ENCODE data around the gene RNF141.
A peak's percentile ranks its signal among the peaks of the same experiment; 100 is the strongest.

Gene RNF141

DNA sequence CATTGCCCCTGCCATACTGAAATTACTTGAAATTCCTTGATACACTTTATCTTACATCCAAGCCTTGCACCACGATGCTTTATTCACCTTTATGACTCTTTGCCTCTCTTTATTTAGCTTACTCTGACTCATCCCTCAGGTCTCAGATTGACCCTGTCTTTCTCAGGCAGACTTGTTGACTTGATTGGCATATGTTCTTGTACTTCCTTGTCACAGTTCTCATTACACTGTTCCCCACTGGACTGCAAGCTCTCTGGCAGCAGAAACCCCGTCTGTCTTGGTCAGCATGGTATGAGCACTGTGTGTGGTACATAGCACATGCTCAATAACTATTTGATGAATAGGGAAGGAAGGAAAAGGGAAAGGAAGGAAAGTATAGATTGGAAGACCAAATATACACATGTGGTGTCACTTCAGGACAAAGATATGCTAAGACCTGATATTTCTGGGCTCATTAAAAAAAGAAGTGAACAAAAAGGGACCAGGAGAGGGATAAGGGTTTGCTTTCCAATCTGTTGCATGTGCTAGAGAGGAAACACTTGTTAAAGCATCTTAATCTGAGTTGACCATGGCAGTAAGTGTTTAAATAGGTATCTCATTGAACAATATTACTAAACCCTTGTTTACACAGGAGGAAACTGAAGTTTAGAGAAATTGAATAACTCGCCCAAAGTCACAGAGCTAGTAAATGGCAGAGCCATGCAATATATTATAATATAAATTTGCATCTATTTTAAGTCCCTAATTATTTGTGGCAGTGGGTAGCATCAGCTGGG lies 20.2 kb upstream of the RNF141 start:
- DNase-seq (ENCODE audit: low spot score) = no peak

DNA sequence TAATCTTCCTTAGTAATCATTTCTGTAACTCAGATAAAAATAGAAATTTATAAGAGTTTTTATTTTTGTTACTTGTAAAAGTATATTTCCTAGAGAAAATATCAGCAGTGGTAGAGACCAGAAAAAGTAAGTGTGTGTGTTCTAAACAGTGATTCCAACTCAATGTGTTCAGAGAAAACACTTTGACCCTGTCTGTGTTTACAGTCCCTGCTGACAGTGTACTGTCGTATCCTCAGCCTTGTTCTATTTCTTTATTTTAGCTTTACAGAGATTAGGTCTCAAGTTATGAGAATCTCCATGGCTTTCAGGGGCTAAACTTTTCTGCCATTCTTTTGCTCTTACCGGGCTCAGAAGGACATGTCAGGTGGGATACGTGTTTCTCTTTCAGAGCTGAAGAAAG lies 17.3 kb upstream of the RNF141 start:
- no peak for DNase-seq (ENCODE audit: low spot score)

DNA sequence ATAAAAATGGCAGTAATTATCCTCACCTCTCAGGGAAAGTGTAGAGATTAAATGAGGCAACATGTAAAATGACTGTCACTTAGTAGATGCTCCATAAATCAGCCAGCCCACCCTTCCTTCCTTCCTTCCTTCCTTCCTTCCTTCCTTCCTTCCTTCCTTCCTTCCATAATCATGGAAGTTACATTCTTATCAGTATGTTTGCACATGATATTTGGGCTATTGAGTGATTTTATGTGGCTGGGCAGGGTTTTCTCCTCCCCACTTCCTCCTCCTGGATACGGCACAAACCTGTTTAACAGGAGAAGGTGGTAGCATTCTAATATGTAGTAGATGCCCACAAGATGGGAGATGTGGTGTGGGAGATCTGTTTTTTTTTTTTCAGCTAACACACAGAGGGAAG lies 15.6 kb upstream of the RNF141 start:
- no peak for DNase-seq (ENCODE audit: low spot score)

DNA sequence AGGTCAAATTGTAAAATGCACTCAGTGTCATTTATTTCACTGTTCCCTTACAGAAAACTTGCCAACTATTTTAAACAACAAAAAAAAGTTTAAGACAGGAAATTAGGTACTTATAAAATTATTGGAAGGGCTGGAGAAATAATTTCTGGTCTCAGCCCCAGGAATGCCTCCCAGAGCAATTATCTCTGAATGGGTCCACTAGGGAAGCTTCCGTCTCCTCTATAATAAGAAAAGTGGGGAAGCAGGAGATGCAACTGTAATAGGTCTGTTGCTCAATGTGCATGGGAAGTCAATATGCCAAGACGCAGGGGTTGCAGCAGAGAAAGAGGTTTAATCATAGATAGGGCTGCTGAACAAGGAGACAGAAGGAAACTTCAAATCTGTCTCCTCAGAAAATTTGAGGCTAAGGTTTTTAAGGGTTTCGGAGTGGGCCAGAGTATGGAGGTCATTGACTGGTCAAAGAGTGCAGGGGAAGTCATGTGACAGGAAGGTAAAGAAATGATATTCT lies 10.9 kb upstream of the RNF141 start:
- DNase-seq (ENCODE audit: low spot score) = no peak

DNA sequence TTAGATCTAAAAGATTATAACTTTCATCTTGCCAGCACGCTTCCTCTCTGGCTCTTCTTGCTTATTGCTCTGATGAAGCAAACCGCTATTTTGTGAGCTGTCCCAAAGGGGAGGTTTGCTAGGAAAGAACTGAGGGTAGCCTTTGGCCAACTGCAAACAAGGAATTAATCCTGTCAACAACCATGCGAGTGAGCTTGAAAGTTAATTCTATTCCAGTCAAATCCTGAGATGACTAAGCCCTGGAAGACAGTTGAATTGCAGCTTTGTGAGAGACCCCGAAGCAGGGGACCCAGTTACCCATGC lies 10.3 kb upstream of the RNF141 start:
- no peak for DNase-seq (ENCODE audit: low spot score)

DNA sequence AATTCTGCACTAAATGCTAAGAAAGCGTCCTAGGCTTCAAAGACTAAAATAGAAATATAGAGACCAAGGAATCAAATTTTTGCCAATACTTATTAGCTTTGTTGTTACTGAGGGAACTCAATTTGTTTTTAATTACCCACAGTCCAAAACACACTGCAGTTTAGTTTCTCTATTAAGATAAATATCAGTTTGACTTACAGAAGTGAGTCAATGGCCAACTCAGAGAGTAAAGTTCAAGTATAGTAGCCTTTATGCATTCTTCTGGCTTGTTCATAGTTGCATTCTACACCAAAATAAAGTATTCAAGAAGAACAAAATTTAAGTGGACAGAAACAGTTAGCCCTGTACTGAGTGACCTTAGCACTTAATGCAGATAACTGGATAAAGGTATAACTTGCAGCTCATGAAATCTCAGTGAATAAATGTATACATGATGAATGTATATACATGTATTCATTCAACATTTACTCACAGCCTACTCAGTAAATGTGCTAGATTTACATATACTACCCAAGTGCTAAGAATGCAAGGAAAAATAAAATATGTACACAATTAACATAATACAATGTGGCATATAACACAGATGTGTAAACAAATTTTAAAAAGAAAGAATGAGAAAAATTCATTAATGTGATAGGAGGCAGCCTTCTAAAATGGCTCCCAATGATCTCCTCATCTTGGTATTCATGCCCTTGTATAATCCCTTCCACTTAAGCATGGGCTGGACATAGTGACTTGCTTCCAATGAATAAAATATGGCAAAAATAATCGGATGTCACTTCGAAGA lies 9.7 kb upstream of the RNF141 start:
- DNase-seq (ENCODE audit: low spot score) = peak; percentile 54

DNA sequence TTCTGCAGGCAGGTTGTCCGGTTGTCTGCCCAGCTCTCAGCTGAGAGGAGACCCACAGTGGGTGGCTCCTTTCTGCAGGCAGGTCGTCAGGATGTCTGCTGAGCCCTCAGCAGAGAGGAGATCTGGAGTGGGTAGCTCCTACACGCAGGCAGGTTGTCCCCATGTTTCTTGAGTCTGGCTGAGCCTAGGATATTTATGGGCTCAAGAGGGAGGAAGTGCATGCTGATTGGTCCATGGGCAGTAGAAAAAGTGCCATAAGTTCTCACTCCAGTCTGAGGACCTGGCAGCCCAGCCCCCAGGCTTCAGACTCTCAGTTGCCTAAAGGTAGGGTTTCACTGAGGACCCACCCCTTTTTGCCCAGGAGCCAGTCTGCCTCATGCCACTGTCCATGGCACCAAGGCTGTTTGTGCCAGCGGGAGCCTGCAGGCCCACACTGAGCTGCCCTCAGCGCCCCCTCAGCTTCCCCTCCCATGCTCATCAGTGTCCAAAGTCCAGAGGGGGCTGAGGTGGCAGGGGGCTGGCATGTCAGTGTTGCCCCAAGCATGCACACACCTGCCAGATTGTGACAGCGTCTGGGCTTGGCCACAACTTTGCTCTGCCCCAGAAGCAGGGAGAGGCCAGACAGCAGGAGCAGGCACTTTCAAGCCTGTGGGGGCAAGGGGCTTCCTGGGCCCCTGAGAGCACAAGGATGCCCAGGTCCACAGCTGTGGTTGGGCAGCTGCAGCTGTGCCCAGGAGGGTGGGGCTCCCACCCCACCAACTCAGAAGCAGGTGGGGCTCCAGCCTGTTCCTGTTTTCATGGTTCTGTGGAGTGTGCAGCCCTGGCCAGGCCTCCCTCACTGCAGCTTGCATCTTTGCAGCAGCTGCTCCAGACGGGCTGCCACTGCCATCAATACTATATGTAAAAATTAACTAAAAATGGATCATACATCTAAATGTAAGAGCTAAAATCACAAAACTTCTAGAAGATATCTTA lies 3.8 kb upstream of the RNF141 start:
- DNase-seq (ENCODE audit: low spot score) = no peak

DNA sequence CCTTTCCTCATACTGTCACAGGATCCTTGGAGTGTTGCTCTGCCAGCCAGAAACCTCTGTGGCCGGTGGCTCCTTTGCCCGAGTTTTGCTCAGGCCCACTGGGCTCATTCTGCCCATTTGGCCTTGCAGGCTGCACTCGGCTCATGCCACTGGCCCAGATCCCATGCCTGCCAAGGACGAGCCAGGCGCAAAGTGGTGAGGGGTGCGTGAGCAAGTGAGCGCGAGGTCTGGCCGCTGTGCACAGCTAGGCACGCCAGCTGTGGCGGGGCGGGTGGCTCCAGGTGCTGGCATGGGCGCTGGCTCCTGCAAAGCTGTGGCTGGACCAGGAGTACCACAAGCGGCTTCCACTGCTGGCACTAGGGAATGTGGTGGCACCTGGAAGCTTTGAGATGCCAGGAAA lies 2.8 kb upstream of the RNF141 start:
- DNase-seq (ENCODE audit: low spot score) = no peak

DNA sequence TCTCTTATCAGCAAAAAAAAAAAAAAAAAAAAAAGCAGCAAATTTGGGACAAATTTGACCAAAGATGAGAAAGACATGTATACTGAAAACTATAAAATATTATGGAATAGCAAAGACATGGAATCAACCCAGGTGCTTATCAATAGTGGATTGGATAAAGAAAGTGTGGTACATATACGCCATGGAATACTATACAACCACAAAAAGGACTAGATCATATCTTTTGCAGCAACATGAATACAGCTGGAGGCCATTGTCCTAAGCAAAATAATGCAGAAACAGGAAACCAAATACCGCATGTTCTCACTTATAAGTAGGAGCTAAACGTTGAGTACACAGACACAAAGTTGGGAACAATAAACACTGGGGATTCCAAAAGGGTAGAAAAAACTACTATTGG lies 1.8 kb upstream of the RNF141 start:
- DNase-seq (ENCODE audit: low spot score) = no peak

DNA sequence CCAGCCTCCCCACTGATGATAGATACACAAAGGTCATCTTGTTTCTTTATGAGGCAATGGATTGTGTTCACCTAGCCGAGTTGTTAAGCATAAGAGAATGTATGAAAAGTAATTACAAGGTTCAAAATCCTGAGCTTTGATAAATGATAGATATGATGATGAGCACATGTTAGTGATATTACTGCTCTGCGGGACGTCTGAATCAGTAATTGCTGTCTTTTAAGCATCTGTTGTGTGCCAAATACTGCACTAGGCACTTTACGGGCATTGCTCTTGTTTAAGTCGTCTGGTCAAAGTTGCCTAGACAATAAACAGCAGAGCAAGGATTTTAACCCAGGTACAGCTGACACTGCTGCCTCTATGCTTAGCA lies 559 bp upstream of the RNF141 start:
- no peak for DNase-seq (ENCODE audit: low spot score)

DNA sequence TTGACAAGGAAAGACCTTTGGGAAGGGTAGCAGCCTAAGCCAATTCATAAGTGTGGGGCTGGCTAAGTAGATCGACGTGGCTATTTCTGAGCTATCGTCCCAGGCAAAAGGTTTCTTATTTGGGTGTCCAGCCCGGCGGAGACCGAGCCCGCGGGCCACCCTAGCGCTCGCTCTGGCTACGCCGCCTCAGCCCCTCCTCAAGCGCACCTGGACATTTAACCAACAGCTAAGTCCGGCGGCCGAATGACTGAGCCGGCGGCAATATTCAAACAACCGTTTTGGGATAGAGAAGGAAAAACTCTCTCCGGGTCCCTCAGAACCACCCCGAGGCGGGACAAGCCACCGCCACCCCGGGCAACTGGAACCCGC lies 457 bp downstream of the RNF141 start:
- no peak for DNase-seq (ENCODE audit: low spot score)

DNA sequence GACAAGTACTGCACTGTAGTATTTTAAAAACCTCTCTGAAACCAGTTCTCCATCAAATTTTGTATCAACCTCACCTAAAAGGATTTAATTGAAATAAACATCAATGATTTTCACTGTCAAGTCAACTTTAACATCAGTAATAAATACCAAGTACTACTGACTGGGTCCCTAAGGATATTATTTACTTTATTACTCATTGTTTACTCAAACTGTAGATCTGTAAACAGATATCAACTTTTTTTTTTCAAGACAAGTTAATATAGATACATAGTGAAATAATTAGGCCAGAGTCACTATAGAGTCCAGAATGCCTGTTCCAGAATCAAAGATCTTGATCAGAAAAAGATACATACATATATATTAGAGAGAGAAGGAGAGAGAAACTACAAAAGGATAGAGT lies 1.6 kb downstream of the RNF141 start:
- DNase-seq (ENCODE audit: low spot score) = no peak

DNA sequence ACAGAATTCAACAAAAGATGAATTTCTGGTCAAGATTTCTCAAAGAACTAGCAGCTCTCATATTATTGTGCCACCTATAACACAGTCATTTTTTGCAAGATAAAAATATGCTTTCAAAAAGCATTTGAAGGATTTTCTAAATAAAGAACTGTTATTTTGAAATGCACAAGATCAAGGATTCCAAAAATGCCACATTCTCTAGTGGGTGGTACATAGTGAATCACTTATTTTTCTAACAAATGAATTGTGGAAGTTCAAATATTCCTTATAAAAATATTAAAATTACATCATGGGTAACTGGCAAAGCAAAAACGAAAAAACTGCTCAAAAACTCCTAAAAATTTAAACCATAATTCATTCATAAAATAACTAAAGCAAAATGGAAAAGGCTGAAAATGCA lies 2.1 kb downstream of the RNF141 start:
- no peak for DNase-seq (ENCODE audit: low spot score)

DNA sequence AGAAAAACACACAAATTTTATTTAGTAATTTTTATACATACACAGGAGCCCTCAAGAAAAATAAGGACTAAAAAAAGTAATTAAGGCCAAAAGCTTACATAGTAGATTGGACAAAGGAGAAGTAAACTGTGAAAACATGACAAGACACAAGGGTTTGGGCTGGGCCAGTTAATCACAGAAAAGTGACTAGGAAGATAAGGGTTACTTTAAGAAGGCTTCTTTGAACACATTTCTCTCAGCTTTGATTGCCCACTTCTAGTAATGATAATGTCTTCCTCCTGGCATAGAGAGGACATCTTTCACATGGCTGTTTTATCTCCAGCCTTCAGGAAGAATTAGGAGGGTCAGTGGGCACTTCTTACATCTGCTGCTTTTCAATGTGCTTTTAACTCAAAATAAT lies 3.4 kb downstream of the RNF141 start:
- no peak for DNase-seq (ENCODE audit: low spot score)

DNA sequence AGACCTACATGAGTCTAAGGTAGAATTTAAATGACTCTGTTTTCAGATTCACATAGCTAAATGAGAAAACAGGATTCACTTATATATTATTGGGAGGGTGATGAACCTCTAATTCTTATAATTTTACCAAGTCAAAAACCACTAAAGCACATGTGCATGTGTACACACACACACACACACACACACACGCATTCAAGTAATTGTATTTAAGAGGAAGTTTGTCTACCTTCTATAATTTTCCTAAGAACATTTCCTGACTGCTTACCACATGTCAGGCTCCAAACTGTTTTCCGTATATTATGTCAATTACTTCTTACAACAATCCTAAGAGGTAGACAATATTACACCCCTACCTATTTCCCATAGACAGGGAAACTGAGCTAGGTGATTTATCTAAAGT lies 6.7 kb downstream of the RNF141 start:
- DNase-seq (ENCODE audit: low spot score) = no peak

DNA sequence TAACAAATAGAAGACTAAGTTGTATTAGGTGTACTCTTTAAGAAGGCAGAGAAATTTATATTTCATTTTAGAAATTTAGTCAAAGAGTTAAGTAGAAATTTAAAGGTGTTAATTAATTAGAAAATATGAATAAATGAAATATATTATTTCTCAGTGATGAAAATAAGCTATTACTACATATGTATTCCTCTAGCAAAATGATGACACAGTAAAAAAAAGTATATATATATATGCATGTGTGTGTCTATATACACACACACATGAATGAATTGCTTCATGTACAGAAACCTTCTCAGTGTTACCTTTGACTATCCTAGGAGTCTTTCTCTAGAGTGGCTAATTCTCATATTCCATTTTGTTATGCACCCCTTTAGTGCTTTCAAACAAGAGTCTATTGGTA lies 7.7 kb downstream of the RNF141 start:
- DNase-seq (ENCODE audit: low spot score) = no peak

DNA sequence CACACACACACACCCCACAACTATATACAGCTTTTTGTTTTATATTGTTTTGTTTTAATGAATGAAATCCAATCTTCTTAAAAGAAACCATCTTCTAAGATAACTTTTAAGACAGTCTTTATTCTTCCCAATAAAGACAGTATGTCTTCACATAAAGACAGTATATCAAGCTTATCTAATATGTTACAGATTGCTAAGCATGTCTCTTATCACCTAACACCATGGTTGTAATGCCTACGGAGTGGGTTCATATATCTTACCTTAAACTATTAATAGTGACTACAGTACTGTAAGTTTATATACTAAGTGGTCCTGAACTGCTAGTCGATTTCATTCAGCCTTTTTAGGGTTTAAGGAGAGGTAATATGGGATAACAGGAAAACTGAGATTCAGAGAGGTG lies 8.5 kb downstream of the RNF141 start:
- DNase-seq (ENCODE audit: low spot score) = no peak

DNA sequence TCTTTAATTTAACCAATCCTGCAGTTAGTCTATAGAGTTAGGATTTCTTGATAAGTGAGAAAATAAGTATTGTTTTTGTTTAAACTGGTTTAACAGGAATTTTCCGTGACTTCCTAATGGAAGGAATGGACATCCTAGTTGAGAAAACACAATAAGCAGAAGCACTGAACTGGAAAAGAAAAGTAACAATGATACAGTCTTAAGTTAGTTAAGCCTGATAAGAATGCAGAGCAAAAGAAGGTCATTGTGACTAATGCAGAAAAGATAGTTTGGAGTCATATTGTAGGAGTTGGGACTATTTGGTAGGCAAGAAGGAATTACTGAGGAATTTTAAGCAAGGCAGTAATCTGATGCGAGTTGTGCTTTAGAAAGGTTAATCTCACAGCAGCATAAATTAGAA lies 11.7 kb downstream of the RNF141 start:
- DNase-seq (ENCODE audit: low spot score) = no peak

DNA sequence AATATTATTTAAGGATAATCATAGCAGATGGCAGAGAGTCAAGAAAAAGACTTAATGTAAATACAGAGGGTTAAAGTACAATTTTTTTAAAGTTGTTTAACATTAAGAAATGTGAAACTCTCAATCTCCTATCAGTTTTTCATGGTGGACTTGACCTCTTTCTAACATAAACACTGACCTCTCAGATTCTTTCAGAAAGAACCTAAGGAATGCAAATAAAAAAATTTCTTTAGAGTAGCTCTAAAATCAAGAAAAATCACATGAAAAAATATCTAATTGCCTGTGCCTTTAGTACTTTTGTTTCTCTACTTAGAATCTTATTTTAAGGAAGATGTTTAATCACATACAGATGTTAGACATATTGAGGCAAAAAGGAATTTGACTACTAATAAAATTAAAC lies 12.9 kb downstream of the RNF141 start:
- no peak for DNase-seq (ENCODE audit: low spot score)

DNA sequence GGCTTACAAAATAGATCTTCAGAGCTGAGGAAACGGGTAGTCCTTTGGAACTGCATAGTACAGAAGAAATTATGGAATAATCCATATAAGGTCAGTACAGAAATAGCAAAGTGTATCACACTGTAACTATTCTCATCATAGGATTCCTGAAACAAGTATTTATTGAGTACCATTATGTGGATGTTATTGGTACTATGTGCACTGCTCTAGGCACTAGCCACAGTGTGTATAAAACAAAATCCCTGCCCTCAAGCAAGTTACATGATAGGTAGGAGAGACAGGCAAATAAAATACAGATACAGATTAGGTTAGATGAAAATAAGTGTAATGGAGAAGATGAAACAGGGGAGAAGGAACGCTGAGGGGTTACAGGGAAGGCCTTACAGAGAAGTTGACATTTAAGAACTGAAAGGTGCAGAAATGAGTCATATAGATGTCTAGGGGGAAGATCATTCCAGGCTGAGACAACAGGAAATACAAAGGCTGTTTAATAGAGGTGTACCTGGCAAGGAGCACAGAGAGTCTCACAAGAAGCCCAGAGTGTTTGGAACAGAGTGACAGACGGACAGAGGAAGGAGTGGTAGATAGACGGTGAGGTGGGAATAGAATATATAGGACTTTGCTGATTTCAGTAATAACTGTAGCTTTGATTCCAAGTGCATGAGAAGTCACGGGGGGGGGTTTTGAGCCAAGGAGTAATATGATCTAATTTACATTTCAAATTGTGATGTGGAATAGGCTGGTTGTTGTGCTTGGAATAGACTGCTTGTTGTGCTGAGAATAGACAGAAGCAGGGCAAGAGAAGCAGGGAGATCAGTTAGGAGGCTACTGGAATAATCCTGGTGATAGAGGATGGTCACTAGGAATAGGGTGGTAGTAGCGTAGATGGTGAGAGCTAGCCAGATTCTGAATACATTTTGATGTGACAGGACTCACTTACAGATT lies 13.7 kb downstream of the RNF141 start:
- no peak for DNase-seq (ENCODE audit: low spot score)

DNA sequence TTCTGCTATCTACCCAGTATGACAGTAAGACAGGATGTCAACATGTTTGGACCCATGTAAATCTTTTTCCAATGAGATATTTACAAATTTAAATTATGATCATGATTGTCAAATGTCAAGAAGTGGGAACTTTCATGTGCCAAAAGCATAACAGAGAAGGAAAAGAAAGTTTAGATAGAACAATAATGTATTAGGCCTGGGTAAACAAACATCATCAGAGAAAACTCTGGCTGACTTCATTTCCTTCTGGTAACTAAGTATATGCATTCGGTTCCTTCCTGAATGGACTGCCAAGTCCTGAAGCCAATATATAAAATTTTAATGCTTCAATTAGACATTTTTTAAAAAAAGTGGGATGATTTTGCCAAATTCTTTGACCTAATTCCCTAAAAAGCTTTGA lies 16.5 kb downstream of the RNF141 start:
- DNase-seq (ENCODE audit: low spot score) = no peak

DNA sequence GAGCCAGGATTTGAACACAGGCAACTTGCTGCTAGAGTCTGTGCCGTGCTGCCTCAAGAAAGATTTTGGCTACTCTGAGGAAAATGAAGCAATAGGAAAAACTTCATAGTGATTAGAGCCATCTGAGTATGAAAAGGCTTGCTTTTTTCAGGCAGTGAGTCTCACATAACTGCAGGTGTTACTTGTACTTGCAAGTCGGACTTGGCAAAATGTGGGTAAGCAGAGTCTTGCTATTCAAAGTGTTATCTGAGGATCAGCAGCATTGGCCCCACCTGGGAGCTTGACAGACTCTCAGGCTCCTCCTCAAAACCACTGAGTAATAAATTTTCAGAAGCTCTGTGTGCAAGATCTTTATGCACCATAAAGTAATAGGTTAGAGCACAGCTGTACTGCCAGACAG lies 18.1 kb downstream of the RNF141 start:
- no peak for DNase-seq (ENCODE audit: low spot score)

Data from AG08395 (cell line).